Testis (tissue), 2 donors: ENCODE measurements around the gene SCYGR2.

ENCODE experiments used
- CTCF ChIP-seq, 3 experiments: fragments of 450-650 bp in 2 of 3; fragments of 200-600 bp in 1 of 3; sonication (generic) in 1 of 3; IDR thresholded peaks; one replicate each; pipeline ENCODE4 v1.5.1; 2016 to 2019; ENCODE audit warnings: antibody characterized with exemption in 3 of 3, mild to moderate bottlenecking in 2 of 3, moderate library complexity in 1 of 3
- POLR2A ChIP-seq: fragments of 450-650 bp; IDR thresholded peaks from one replicate; pipeline ENCODE4 v1.6.1; 2017; ENCODE audit warnings: antibody characterized with exemption, mild to moderate bottlenecking, moderate library complexity

DNA sequence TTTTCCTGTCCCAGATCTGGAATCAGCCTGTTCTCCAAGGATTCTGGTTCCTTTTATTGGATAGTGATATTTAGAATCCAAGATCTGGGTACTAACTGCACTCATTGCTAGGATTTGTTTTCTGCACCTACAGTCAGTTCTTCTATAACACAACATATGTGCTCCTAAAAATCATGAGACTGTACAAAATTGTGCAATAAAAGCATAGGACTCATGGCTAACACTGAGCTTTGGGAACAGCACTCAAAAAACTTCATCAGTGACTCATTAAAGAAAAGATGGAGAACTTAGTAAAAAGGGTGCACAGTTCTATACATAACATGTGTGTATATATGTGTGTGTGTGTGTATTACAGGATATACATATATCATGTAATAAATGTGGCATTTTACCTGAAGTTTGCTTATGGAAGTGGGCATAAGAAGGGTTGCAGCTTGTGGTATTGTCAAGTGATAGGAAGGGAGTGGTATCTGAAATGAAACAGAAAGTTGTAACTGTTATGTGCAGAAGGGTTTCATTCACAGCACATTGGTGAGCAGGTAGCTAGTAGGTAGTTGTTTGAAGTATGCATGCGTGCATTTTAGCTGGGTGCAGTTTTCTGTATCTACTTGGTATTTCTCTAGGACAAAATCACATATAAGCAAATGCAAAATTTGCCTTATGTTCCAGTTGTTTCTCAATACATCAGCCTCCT, 5.9 kb upstream of the SCYGR2 start:
- no peak for TF ChIP-seq CTCF (IDR thresholded peaks at IDR 0.05)
- no peak for TF ChIP-seq POLR2A
